ENCODE data around the gene SYT15B. TPM values are rescaled to one million over a fixed set of nuclear protein-coding genes. Genes with fewer than 3 reads are reported as not detected.
"Not testable (repeated sequence)": the region's sequence is repeated elsewhere in the genome, so short reads cannot be mapped to it uniquely, and the experiment has no call there.

The SYT15B gene
- 1 to 10 TPM; 2.6 to 2.9 TPM for total RNA-seq
- long read RNA-seq, donor 1, partial matches to known transcripts, result 0 of 8 reads
- long read RNA-seq, donor 1, other reads (novel, unspliced or antisense), result 8 of 8 reads
- long read RNA-seq, donor 2, partial matches to known transcripts, result 0 of 4 reads
- long read RNA-seq, donor 2, other reads (novel, unspliced or antisense), result 4 of 4 reads

- intact Hi-C loops (cut with DNase I), result not testable (repeated sequence)
- DNase-seq (ENCODE audit: low spot score), result peak; percentile 20
Measured at GRCh38 chr10:47763554-47764175, at the start of gene SYT15B. TSS of gene SYT15B (minus strand) at chr10:47763592. CDS start at chr10:47762640, 952 bp downstream.

- DNase-seq (ENCODE audit: low spot score); intact Hi-C loops (cut with DNase I): not testable (repeated sequence)
Measured at GRCh38 chr10:47779590-47779989, 16.2 kb upstream of the SYT15B start.

GRCh38 chr10:47775361-47776231 lies 12.2 kb upstream of the SYT15B start:
- intact Hi-C loops (cut with DNase I), result not testable (repeated sequence)
- DNase-seq (ENCODE audit: low spot score), result peak; percentile 43

- intact Hi-C loops (cut with DNase I); DNase-seq (ENCODE audit: low spot score): not testable (repeated sequence)
Measured at GRCh38 chr10:47770745-47771144, 7.4 kb upstream of the SYT15B start.

- intact Hi-C loops (cut with DNase I), result not testable (repeated sequence)
- peak; percentile 46 for DNase-seq (ENCODE audit: low spot score)
Measured at GRCh38 chr10:47768578-47769115, 5.3 kb upstream of the SYT15B start.

GRCh38 chr10:47768085-47768484 lies 4.7 kb upstream of the SYT15B start:
- peak; percentile 36 for DNase-seq (ENCODE audit: low spot score)

GRCh38 chr10:47767236-47767635 lies 3.8 kb upstream of the SYT15B start:
- intact Hi-C loops (cut with DNase I), result not testable (repeated sequence)

More at GRCh38 chr10:47768085-47768484, 4.7 kb upstream of the SYT15B start:
- intact Hi-C loops (cut with DNase I), result not testable (repeated sequence)

GRCh38 chr10:47765232-47765631 lies 1.8 kb upstream of the SYT15B start:
- DNase-seq (ENCODE audit: low spot score), result peak; percentile 34
- intact Hi-C loops (cut with DNase I), result not testable (repeated sequence)

More at GRCh38 chr10:47767236-47767635, 3.8 kb upstream of the SYT15B start:
- peak; percentile 61 for DNase-seq (ENCODE audit: low spot score)

- peak; percentile 35 for DNase-seq (ENCODE audit: low spot score)
- intact Hi-C loops (cut with DNase I), result not testable (repeated sequence)
Measured at GRCh38 chr10:47762674-47763553, 478 bp downstream of the SYT15B start.

GRCh38 chr10:47758855-47759254 lies 4.5 kb downstream of the SYT15B start:
- DNase-seq (ENCODE audit: low spot score); intact Hi-C loops (cut with DNase I): not testable (repeated sequence)

- DNase-seq (ENCODE audit: low spot score); intact Hi-C loops (cut with DNase I): not testable (repeated sequence)
Measured at GRCh38 chr10:47756169-47756568, 7.2 kb downstream of the SYT15B start.

- intact Hi-C loops (cut with DNase I), result not testable (repeated sequence)
Measured at GRCh38 chr10:47753871-47754270, 9.5 kb downstream of the SYT15B start.

GRCh38 chr10:47753176-47753575 lies 10.2 kb downstream of the SYT15B start:
- DNase-seq (ENCODE audit: low spot score); intact Hi-C loops (cut with DNase I): not testable (repeated sequence)

More at GRCh38 chr10:47753871-47754270, 9.5 kb downstream of the SYT15B start:
- not testable (repeated sequence) for DNase-seq (ENCODE audit: low spot score)

GRCh38 chr10:47751821-47752220 lies 11.6 kb downstream of the SYT15B start:
- DNase-seq (ENCODE audit: low spot score); intact Hi-C loops (cut with DNase I): not testable (repeated sequence)

GRCh38 chr10:47750360-47750759 lies 13.0 kb downstream of the SYT15B start:
- intact Hi-C loops (cut with DNase I); DNase-seq (ENCODE audit: low spot score): not testable (repeated sequence)

GRCh38 chr10:47746780-47747376 lies 16.5 kb downstream of the SYT15B start:
- intact Hi-C loops (cut with DNase I); DNase-seq (ENCODE audit: low spot score): not testable (repeated sequence)

- DNase-seq (ENCODE audit: low spot score); intact Hi-C loops (cut with DNase I): not testable (repeated sequence)
Measured at GRCh38 chr10:47744881-47745280, 18.5 kb downstream of the SYT15B start.
